ENCODE data around the gene FES. TPM values are rescaled to one million over a fixed set of nuclear protein-coding genes. Genes with fewer than 3 reads are reported as not detected.

The FES gene
- total RNA-seq, 1 donor from 2014 or later: 13.8 TPM

- Mint-ChIP-seq H3K27me3 (no peaks in the 10 kb centered on the region), H3K9me3 (ENCODE audit: low read depth) (no peaks in the 10 kb centered on the region), H3K4me3 (ENCODE audit: low read depth) (no peak overlapping the region), H3K27ac (no peak overlapping the region), H3K4me1 (ENCODE audit: low read depth) (no peaks in the 10 kb centered on the region), H3K36me3 (ENCODE audit: insufficient read depth) (peaks cover 17% of the 10 kb centered on the region)
- TF ChIP-seq CTCF (IDR thresholded peaks at IDR 0.05; ENCODE audit: unreplicated experiment): no peak
- no peak for DNase-seq (ENCODE audit: low spot score, unreplicated experiment)
Measured at GRCh38 chr15:90913398-90913944, 29.2 kb downstream of the FES start.

- H3K27me3 Mint-ChIP-seq: no peaks in the 10 kb centered on the region
- no peak overlapping the region for H3K27ac Mint-ChIP-seq
- H3K4me3 Mint-ChIP-seq (ENCODE audit: low read depth): no peak overlapping the region
Measured at GRCh38 chr15:90914305-90915080, 30.2 kb downstream of the FES start.

GRCh38 chr15:90915216-90915807 lies 31.0 kb downstream of the FES start:
- peaks cover 21% of the 10 kb centered on the region for H3K36me3 Mint-ChIP-seq (ENCODE audit: insufficient read depth)
- no peak for TF ChIP-seq CTCF (IDR thresholded peaks at IDR 0.05; ENCODE audit: unreplicated experiment)
- no peak overlapping the region for H3K4me3 Mint-ChIP-seq (ENCODE audit: low read depth)
- no peaks in the 10 kb centered on the region for H3K9me3 Mint-ChIP-seq (ENCODE audit: low read depth)
- no peaks in the 10 kb centered on the region for H3K4me1 Mint-ChIP-seq (ENCODE audit: low read depth)
- no peaks in the 10 kb centered on the region for H3K27me3 Mint-ChIP-seq
- no peak overlapping the region for H3K27ac Mint-ChIP-seq
- no peak for DNase-seq (ENCODE audit: low spot score, unreplicated experiment)

More at GRCh38 chr15:90914305-90915080, 30.2 kb downstream of the FES start:
- Mint-ChIP-seq H3K36me3 (ENCODE audit: insufficient read depth) (peaks cover 19% of the 10 kb centered on the region), H3K9me3 (ENCODE audit: low read depth) (no peaks in the 10 kb centered on the region), H3K4me1 (ENCODE audit: low read depth) (no peaks in the 10 kb centered on the region)
- DNase-seq (ENCODE audit: low spot score, unreplicated experiment): no peak
- no peak for TF ChIP-seq CTCF (IDR thresholded peaks at IDR 0.05; ENCODE audit: unreplicated experiment)

GRCh38 chr15:90915808-90916440 lies 31.6 kb downstream of the FES start:
- DNase-seq (ENCODE audit: low spot score, unreplicated experiment): no peak
- no peaks in the 10 kb centered on the region for H3K27me3 Mint-ChIP-seq
- peaks cover 21% of the 10 kb centered on the region for H3K36me3 Mint-ChIP-seq (ENCODE audit: insufficient read depth)
- no peak overlapping the region for H3K4me3 Mint-ChIP-seq (ENCODE audit: low read depth)
- no peaks in the 10 kb centered on the region for H3K4me1 Mint-ChIP-seq (ENCODE audit: low read depth)
- no peak overlapping the region for H3K27ac Mint-ChIP-seq
- no peaks in the 10 kb centered on the region for H3K9me3 Mint-ChIP-seq (ENCODE audit: low read depth)
- TF ChIP-seq CTCF (IDR thresholded peaks at IDR 0.05; ENCODE audit: unreplicated experiment): no peak

GRCh38 chr15:90916461-90916860 lies 32.2 kb downstream of the FES start:
- no peak for TF ChIP-seq CTCF (IDR thresholded peaks at IDR 0.05; ENCODE audit: unreplicated experiment)
- no peaks in the 10 kb centered on the region for H3K27me3 Mint-ChIP-seq
- no peak overlapping the region for H3K27ac Mint-ChIP-seq
- H3K9me3 Mint-ChIP-seq (ENCODE audit: low read depth): no peaks in the 10 kb centered on the region
- peaks cover 23% of the 10 kb centered on the region for H3K36me3 Mint-ChIP-seq (ENCODE audit: insufficient read depth)
- H3K4me1 Mint-ChIP-seq (ENCODE audit: low read depth): no peaks in the 10 kb centered on the region
- no peak overlapping the region for H3K4me3 Mint-ChIP-seq (ENCODE audit: low read depth)
- no peak for DNase-seq (ENCODE audit: low spot score, unreplicated experiment)

Measured in progenitor cell of endocrine pancreas (in vitro differentiated cells).